Measurements from ENCODE around the gene PKD2. TPM values are rescaled to one million over a fixed set of nuclear protein-coding genes. Genes with fewer than 3 reads are reported as not detected.

The PKD2 gene
- total RNA-seq, 4 donors from 2014 or later = 79.1 to 128 (median 92.5) TPM

DNA sequence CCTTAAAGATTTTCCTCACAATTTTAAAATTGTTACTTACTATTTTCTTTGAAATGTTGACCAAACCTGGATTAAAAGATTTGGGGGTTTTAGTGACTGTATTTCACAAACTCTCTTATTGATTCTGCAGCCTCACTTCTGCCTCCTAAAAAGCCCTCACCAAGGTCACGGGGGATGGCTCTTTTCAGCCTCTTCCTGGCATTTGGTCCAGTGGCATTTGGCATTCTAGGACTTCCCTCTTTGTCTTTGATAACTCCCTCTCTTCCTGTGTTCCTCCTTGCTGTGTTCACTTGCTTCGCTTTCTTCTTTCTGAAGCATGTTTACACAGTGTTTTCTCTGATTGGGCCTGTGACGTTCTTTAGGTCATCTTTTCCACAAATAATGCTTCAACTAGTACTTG lies 21.5 kb downstream of the PKD2 start:
- Histone ChIP-seq H3K4me1 (peaks cover 0 to 3% (median 0%) of the 10 kb centered on the region in 4 donors), H3K27ac (replicated peaks in 1 of 4) (no peak overlapping the region), H3K4me3 (no peak overlapping the region), H3K36me3 (peaks cover 12 to 43% (median 14%) of the 10 kb centered on the region in 4 donors), H3K9me3 (peaks cover 0 to 8% (median 2%) of the 10 kb centered on the region in 4 donors), H3K27me3 (no peaks in the 10 kb centered on the region)
- 85% methylated on average over 3 of the region's 3 CpGs for WGBS
- TF ChIP-seq POLR2AphosphoS5 (IDR thresholded peaks at IDR 0.05) = no peak
- TF ChIP-seq, protein P1, sequence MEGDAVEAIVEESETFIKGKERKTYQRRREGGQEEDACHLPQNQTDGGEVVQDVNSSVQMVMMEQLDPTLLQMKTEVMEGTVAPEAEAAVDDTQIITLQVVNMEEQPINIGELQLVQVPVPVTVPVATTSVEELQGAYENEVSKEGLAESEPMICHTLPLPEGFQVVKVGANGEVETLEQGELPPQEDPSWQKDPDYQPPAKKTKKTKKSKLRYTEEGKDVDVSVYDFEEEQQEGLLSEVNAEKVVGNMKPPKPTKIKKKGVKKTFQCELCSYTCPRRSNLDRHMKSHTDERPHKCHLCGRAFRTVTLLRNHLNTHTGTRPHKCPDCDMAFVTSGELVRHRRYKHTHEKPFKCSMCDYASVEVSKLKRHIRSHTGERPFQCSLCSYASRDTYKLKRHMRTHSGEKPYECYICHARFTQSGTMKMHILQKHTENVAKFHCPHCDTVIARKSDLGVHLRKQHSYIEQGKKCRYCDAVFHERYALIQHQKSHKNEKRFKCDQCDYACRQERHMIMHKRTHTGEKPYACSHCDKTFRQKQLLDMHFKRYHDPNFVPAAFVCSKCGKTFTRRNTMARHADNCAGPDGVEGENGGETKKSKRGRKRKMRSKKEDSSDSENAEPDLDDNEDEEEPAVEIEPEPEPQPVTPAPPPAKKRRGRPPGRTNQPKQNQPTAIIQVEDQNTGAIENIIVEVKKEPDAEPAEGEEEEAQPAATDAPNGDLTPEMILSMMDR (IDR thresholded peaks at IDR 0.05) = no peak
- no peak for TF ChIP-seq EP300 (IDR thresholded peaks at IDR 0.05)
- TF ChIP-seq POLR2A (IDR thresholded peaks at IDR 0.05; ENCODE audit: low read depth) = no peak
- intact Hi-C loops (cut with DNase I) = no loop called here
- no peak for DNase-seq (ENCODE audit: extremely low spot score)

DNA sequence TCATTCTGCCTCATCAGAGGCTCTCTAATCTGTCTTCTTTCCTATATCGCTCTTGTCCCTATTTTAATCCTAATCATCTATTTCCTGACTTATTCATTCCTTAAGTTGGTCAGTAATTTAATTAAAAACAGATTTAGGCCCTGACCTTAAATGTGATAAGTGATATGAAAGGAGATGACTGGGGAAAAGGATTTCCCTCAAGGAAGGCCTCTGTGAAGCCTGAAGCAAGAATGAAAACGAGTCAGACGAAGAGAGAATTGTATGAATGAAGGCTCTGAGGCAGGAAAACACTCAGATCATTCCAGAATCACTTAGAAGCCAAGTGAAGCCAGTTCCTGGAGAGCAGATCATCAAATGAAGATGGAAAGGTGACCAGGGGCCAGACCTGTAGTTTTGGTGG lies 22.1 kb downstream of the PKD2 start:
- TF ChIP-seq EP300 (IDR thresholded peaks at IDR 0.05) (no peak), POLR2A (IDR thresholded peaks at IDR 0.05; ENCODE audit: low read depth) (no peak), POLR2AphosphoS5 (IDR thresholded peaks at IDR 0.05) (no peak)
- TF ChIP-seq, protein P1 (IDR thresholded peaks at IDR 0.05) = no peak
- WGBS = 85% methylated on average over 3 of the region's 3 CpGs
- intact Hi-C loops (cut with DNase I) = no loop called here
- no peaks in the 10 kb centered on the region for H3K27me3 ChIP-seq
- DNase-seq (ENCODE audit: extremely low spot score) = no peak
- no peak overlapping the region for H3K27ac ChIP-seq (replicated peaks in 1 of 4)
- H3K9me3 ChIP-seq = peaks cover 0 to 8% (median 2%) of the 10 kb centered on the region in 4 donors
- peaks cover 0 to 3% (median 0%) of the 10 kb centered on the region in 4 donors for H3K4me1 ChIP-seq
- no peak overlapping the region for H3K4me3 ChIP-seq
- H3K36me3 ChIP-seq = peaks cover 12 to 43% (median 14%) of the 10 kb centered on the region in 4 donors

DNA sequence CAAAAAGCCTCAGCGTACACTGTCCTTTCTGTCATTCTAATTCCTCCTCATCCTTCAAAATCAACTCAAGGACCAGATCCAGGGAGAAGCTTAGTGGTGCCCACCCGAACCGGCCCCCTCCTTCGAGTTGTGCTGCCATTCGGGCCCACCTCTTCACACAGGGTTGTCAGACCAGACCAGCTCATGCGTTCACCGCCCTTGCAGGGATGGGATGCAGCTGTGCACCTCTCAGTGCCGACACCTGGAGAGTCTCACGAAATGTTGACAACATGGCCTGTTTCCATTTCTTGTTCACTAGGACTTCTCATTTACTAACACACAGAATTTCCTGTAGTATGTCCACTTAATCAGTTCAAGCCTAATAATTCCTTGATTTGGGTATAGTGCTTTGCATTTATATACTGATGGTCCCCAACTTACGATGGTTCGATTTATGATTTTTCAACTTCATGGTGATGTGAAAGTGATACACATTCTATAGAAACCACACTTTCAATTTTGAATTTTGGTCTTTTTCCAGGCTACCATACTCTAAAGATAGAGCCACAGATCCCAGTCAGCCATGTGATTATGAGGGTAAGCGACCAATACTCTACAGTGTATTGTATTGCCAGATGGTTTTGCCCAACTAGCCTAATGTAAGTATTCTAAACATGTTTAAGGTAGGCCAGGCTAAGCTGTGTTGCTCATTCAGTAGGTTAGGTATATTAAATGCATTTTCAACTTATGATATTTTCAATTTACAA lies 23.3 kb downstream of the PKD2 start:
- 75% methylated on average over 12 of the region's 12 CpGs for WGBS
- TF ChIP-seq POLR2A (IDR thresholded peaks at IDR 0.05; ENCODE audit: low read depth) (no peak), EP300 (IDR thresholded peaks at IDR 0.05) (no peak), POLR2AphosphoS5 (IDR thresholded peaks at IDR 0.05) (no peak)
- TF ChIP-seq, protein P1 (IDR thresholded peaks at IDR 0.05) = no peak
- Histone ChIP-seq H3K9me3 (peaks cover 0 to 6% (median 2%) of the 10 kb centered on the region in 4 donors), H3K36me3 (peaks cover 11 to 50% (median 12%) of the 10 kb centered on the region in 4 donors), H3K4me1 (peaks cover 0 to 3% (median 0%) of the 10 kb centered on the region in 4 donors), H3K27ac (replicated peaks in 1 of 4) (no peak overlapping the region), H3K27me3 (no peaks in the 10 kb centered on the region), H3K4me3 (no peak overlapping the region)
- intact Hi-C loops (cut with DNase I) = loop anchor here (5.0 kb wide), 1 partner anchor 182 kb away; no protein-coding TSS in a partner anchor
- DNase-seq (ENCODE audit: extremely low spot score) = no peak

- H3K27ac ChIP-seq (replicated peaks in 1 of 4) = no peak overlapping the region
- H3K9me3 ChIP-seq = no peaks in the 10 kb centered on the region
- peaks cover 20 to 68% (median 29%) of the 10 kb centered on the region in 4 donors for H3K36me3 ChIP-seq
- intact Hi-C loops (cut with DNase I) = loop anchor here (5.0 kb wide), 1 partner anchor 179 kb away; no protein-coding TSS in a partner anchor
- H3K27me3 ChIP-seq = no peaks in the 10 kb centered on the region
- no peaks in the 10 kb centered on the region for H3K4me1 ChIP-seq
- DNase-seq (ENCODE audit: extremely low spot score) = no peak
- no peak overlapping the region for H3K4me3 ChIP-seq
- TF ChIP-seq, protein P1 (IDR thresholded peaks at IDR 0.05) = peak; percentile 45 to 67 (median 52)
- TF ChIP-seq EP300 (IDR thresholded peaks at IDR 0.05) (no peak), POLR2A (IDR thresholded peaks at IDR 0.05; ENCODE audit: low read depth) (no peak), POLR2AphosphoS5 (IDR thresholded peaks at IDR 0.05) (no peak)
Observed at GRCh38 chr4:88033309-88033708, 25.9 kb downstream of the PKD2 start.
